ENCODE results near the gene APOA4.

APOA4 gene

GRCh38 chr11:116823031-116823843 is at the start of gene APOA4:
Gene APOA4, minus strand, starts transcription at chr11:116823304. Its CDS starts 113 bp downstream, at chr11:116823191.
- DNase-seq = no peak

GRCh38 chr11:116871248-116871647 is 48.1 kb upstream of the APOA4 start:
- DNase-seq = no peak

- DNase-seq = no peak
Measured at GRCh38 chr11:116870054-116870453, 47.0 kb upstream of the APOA4 start.

- no peak for DNase-seq
Measured at GRCh38 chr11:116869610-116870009, 46.5 kb upstream of the APOA4 start.

- DNase-seq = no peak
Measured at GRCh38 chr11:116868066-116868465, 45.0 kb upstream of the APOA4 start.

- DNase-seq = no peak
Measured at GRCh38 chr11:116867619-116868018, 44.5 kb upstream of the APOA4 start.

- DNase-seq = no peak
Measured at GRCh38 chr11:116866804-116867455, 43.8 kb upstream of the APOA4 start.

- no peak for DNase-seq
Measured at GRCh38 chr11:116865696-116866095, 42.6 kb upstream of the APOA4 start.

- DNase-seq = no peak
Measured at GRCh38 chr11:116864531-116864930, 41.4 kb upstream of the APOA4 start.

GRCh38 chr11:116862951-116863350 is 39.8 kb upstream of the APOA4 start:
- DNase-seq = no peak

GRCh38 chr11:116862185-116862584 is 39.1 kb upstream of the APOA4 start:
- DNase-seq = no peak

GRCh38 chr11:116861539-116861938 is 38.4 kb upstream of the APOA4 start:
- DNase-seq = no peak

GRCh38 chr11:116860303-116860702 is 37.2 kb upstream of the APOA4 start:
- DNase-seq = no peak

- no peak for DNase-seq
Measured at GRCh38 chr11:116859175-116859574, 36.1 kb upstream of the APOA4 start.

GRCh38 chr11:116857936-116858335 is 34.8 kb upstream of the APOA4 start:
- DNase-seq = no peak

- DNase-seq = no peak
Measured at GRCh38 chr11:116857316-116857715, 34.2 kb upstream of the APOA4 start.

- DNase-seq = no peak
Measured at GRCh38 chr11:116856423-116856822, 33.3 kb upstream of the APOA4 start.

- no peak for DNase-seq
Measured at GRCh38 chr11:116855413-116855812, 32.3 kb upstream of the APOA4 start.

- peak; percentile 94 for DNase-seq
Measured at GRCh38 chr11:116853461-116854073, 30.5 kb upstream of the APOA4 start.

GRCh38 chr11:116852261-116853031 is 29.3 kb upstream of the APOA4 start:
- DNase-seq = no peak

- DNase-seq = peak; percentile 84 to 86
Measured at GRCh38 chr11:116851626-116852025, 28.5 kb upstream of the APOA4 start.

- DNase-seq = no peak
Measured at GRCh38 chr11:116849486-116849885, 26.4 kb upstream of the APOA4 start.

- DNase-seq = no peak
Measured at GRCh38 chr11:116849060-116849459, 26.0 kb upstream of the APOA4 start.

Measured in AML-193 (cell line).